Parathyroid adenoma (tissue), 2 donors: ENCODE measurements around the gene TMEM255B.

Experiments used
- H2AFZ ChIP-seq: fragments of 300-600 bp; sonication (generic); one replicate; pipeline ENCODE4 v1.7.0; 2017; ENCODE audit warnings: antibody characterized with exemption, mild to moderate bottlenecking
- H3K27ac ChIP-seq: fragments of 300-600 bp; sonication (generic); one replicate; pipeline ENCODE4 v1.7.0; 2017
- H3K27me3 ChIP-seq: fragments of 300-600 bp; sonication (generic); one replicate; pipeline ENCODE4 v1.7.0; 2017; ENCODE audit warnings: low read length; ENCODE audit not compliant: control insufficient read depth, insufficient read depth
- H3K36me3 ChIP-seq: fragments of 300-600 bp; sonication (generic); one replicate; pipeline ENCODE4 v1.7.0; 2017; ENCODE audit warnings: low read length; ENCODE audit not compliant: control insufficient read depth, insufficient read depth
- H3K4me1 ChIP-seq: fragments of 300-600 bp; sonication (generic); one replicate; pipeline ENCODE4 v1.7.0; 2017; ENCODE audit warnings: control low read depth
- H3K4me2 ChIP-seq: fragments of 300-600 bp; sonication (generic); one replicate; pipeline ENCODE4 v1.7.0; 2017; ENCODE audit warnings: low read length
- H3K4me3 ChIP-seq: fragments of 300-600 bp; sonication (generic); one replicate; pipeline ENCODE4 v1.7.0; 2017; ENCODE audit warnings: low read depth, low read length
- H3K79me2 ChIP-seq: fragments of 300-600 bp; sonication (generic); one replicate; pipeline ENCODE4 v1.7.0; 2017; ENCODE audit warnings: control low read depth
- H3K9ac ChIP-seq: fragments of 300-600 bp; sonication (generic); one replicate; pipeline ENCODE4 v1.7.0; 2017; ENCODE audit warnings: mild to moderate bottlenecking
- H3K9me3 ChIP-seq: fragments of 300-600 bp; sonication (generic); one replicate; pipeline ENCODE4 v1.7.0; 2017; ENCODE audit warnings: low read length; ENCODE audit not compliant: control insufficient read depth
- TF ChIP-seq, protein P1 (sequence below): fragments of 300-600 bp; sonication (generic); IDR thresholded peaks from one replicate; pipeline ENCODE4 v1.7.0; 2017; ENCODE audit warnings: antibody characterized with exemption, mild to moderate bottlenecking
- donor health status: primary hyperparathyroidism.

The TMEM255B gene

GRCh38 chr13:113842336-113843062, 83.5 kb downstream of the TMEM255B start:
- H3K4me1 ChIP-seq = no peaks in the 10 kb centered on the region
- TF ChIP-seq, protein P1, sequence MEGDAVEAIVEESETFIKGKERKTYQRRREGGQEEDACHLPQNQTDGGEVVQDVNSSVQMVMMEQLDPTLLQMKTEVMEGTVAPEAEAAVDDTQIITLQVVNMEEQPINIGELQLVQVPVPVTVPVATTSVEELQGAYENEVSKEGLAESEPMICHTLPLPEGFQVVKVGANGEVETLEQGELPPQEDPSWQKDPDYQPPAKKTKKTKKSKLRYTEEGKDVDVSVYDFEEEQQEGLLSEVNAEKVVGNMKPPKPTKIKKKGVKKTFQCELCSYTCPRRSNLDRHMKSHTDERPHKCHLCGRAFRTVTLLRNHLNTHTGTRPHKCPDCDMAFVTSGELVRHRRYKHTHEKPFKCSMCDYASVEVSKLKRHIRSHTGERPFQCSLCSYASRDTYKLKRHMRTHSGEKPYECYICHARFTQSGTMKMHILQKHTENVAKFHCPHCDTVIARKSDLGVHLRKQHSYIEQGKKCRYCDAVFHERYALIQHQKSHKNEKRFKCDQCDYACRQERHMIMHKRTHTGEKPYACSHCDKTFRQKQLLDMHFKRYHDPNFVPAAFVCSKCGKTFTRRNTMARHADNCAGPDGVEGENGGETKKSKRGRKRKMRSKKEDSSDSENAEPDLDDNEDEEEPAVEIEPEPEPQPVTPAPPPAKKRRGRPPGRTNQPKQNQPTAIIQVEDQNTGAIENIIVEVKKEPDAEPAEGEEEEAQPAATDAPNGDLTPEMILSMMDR = no peak
- H3K4me3 ChIP-seq = no peak overlapping the region
- no peaks in the 10 kb centered on the region for H3K9me3 ChIP-seq
- no peak overlapping the region for H3K9ac ChIP-seq
- no peaks in the 10 kb centered on the region for H3K36me3 ChIP-seq
- H2AFZ ChIP-seq = no peak overlapping the region
- H3K79me2 ChIP-seq = peaks cover 6% of the 10 kb centered on the region
- H3K4me2 ChIP-seq = no peak overlapping the region
- no peaks in the 10 kb centered on the region for H3K27me3 ChIP-seq
- H3K27ac ChIP-seq = no peak overlapping the region

GRCh38 chr13:113843063-113843654, 84.1 kb downstream of the TMEM255B start:
- H3K36me3 ChIP-seq = no peaks in the 10 kb centered on the region
- TF ChIP-seq, protein P1 = no peak
- H3K27ac ChIP-seq = no peak overlapping the region
- H3K9ac ChIP-seq = no peak overlapping the region
- H3K4me1 ChIP-seq = no peaks in the 10 kb centered on the region
- H3K79me2 ChIP-seq = peaks cover 9% of the 10 kb centered on the region
- no peaks in the 10 kb centered on the region for H3K27me3 ChIP-seq
- no peak overlapping the region for H3K4me2 ChIP-seq
- H3K4me3 ChIP-seq = no peak overlapping the region
- no peaks in the 10 kb centered on the region for H3K9me3 ChIP-seq
- no peak overlapping the region for H2AFZ ChIP-seq

DNA sequence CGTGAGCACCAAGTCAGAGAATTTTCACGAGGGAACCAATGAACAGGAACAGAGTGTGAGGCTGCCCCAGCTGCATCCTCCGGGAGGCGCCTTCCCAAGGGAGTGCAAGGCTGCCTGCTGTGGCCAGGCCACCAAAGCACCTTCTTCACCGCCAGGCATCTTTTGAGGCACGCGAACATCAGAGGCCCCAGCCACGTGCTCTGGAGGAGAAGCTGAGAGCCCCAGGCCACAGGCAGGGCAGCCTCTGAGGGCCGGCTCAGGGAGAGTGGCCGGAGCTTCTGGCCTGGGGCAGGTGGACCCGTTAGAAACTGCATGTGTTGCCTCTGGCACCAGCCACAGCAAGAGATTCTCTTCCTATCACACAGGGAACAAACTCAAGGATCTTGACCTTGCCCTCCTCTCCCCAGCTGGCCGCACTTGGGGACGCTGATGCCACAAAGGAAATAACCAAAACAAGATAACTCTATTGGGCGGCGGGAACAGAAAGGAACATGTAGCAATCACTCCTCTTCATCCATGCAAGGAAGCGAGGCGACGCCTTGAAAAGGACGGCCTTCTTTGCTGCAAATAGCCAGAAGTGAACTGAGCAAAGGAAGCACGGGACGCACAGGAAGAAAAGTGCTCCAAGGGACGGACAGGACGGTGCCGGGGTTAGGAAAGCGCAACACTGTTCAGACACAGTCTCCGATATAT, 85.0 kb downstream of the TMEM255B start:
- no peaks in the 10 kb centered on the region for H3K4me1 ChIP-seq
- peaks cover 10% of the 10 kb centered on the region for H3K79me2 ChIP-seq
- no peak overlapping the region for H3K9ac ChIP-seq
- TF ChIP-seq, protein P1 = no peak
- H3K9me3 ChIP-seq = no peaks in the 10 kb centered on the region
- H3K27me3 ChIP-seq = no peaks in the 10 kb centered on the region
- no peak overlapping the region for H3K4me2 ChIP-seq
- no peaks in the 10 kb centered on the region for H3K36me3 ChIP-seq
- no peak overlapping the region for H3K4me3 ChIP-seq
- H3K27ac ChIP-seq = no peak overlapping the region
- no peak overlapping the region for H2AFZ ChIP-seq

- TF ChIP-seq, protein P1 = no peak
- H3K9ac ChIP-seq = no peak overlapping the region
- H3K79me2 ChIP-seq = peaks cover 15% of the 10 kb centered on the region
- no peak overlapping the region for H3K4me3 ChIP-seq
- H3K27me3 ChIP-seq = no peaks in the 10 kb centered on the region
- no peak overlapping the region for H2AFZ ChIP-seq
- H3K4me2 ChIP-seq = no peak overlapping the region
- no peak overlapping the region for H3K27ac ChIP-seq
- H3K36me3 ChIP-seq = no peaks in the 10 kb centered on the region
- no peaks in the 10 kb centered on the region for H3K9me3 ChIP-seq
- no peaks in the 10 kb centered on the region for H3K4me1 ChIP-seq
Measured at GRCh38 chr13:113845055-113845454, 86.0 kb downstream of the TMEM255B start.
